ENCODE data around the gene PDE6H. TPM values are rescaled to one million over a fixed set of nuclear protein-coding genes. Genes with fewer than 3 reads are reported as not detected.

Gene PDE6H
- polyA plus RNA-seq, 4 donors, result not detected

DNA sequence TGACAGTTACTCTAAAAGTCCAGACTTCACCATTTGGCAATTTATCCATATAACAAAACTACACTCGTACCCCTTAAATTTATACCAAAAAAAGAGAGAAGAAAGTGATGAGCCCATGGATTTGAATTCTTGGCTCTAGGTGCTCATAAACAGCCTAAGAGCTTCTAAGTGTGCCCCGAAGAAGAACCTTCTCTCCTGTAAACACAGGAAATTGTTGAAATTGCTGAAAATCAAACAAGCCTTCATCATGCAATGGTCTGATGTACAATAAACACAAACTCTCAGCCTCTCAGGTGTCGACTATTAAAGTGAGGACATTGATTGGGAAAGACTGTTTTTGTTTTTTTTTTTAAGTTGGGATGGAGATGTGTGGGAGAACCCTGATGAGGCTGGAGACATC lies 21.8 kb downstream of the PDE6H start:
- DNase-seq (no peak), FAIRE-seq (no peak)
- H3K4me3 ChIP-seq (ENCODE audit: low read depth in 1 of 3, low read length in 3 of 3), result no peak overlapping the region
- no peak overlapping the region for H3K27ac ChIP-seq (ENCODE audit: low read depth in 1 of 3, low read length in 2 of 3)
- 48 to 57% (median 51%) methylated on average over 3 of the region's 3 CpGs for WGBS, 3 donors
- no peaks in the 10 kb centered on the region for H3K36me3 ChIP-seq (ENCODE audit: control insufficient read depth in 3 of 3, insufficient read depth in 2 of 3, low read depth in 1 of 3, low read length in 3 of 3)
- no peaks in the 10 kb centered on the region for H3K27me3 ChIP-seq (ENCODE audit: control insufficient read depth in 3 of 3, insufficient read depth in 3 of 3, low read length in 3 of 3)
- peaks cover 0 to 4% (median 3%) of the 10 kb centered on the region in 3 donors for H3K4me1 ChIP-seq (ENCODE audit: control insufficient read depth in 3 of 3, insufficient read depth in 2 of 3, low read depth in 1 of 3, low read length in 2 of 3)
- no peaks in the 10 kb centered on the region for H3K9me3 ChIP-seq (ENCODE audit: control insufficient read depth in 2 of 2, insufficient read depth in 1 of 2, low read depth in 1 of 2, low read length in 1 of 2)

DNA sequence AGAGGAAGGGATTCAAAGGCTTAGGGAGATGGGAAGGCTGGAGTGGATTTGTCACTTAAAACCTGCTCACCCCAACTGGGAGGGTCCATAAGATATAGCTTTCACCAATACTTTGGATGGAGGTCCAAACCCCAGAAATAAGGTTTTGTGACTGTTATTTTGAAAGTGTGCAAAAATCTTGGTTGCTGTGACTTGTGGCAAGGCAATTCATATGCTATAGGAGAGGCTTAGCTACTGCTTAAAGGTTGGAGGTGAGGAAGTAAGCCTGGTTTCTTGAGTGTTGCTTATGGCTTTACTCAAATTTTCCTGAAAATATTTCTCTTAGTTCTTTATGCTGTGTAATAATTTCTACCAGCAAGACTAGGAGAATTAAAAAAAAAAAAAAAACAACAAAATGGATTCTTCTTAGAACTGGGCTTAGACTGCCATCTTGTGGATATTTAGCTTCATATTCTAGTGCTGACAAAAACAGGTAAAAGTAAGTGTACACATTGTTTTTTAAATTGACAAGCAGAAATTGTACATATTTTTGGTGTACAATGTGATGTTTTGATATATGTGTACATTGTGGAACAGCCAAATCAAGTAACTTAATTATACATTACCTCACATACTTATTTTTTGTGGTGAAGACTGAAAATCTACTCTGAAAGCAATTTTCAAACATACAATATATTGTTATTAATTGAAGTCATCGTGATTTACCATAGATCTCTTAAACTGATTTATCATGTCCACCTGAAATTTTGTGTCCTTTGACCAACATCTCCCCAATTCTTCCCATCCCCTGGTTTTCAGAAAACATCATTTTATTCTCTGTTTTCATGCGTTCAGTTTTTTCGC lies 23.0 kb downstream of the PDE6H start:
- no peaks in the 10 kb centered on the region for H3K36me3 ChIP-seq (ENCODE audit: control insufficient read depth in 3 of 3, insufficient read depth in 2 of 3, low read depth in 1 of 3, low read length in 3 of 3)
- H3K27ac ChIP-seq (ENCODE audit: low read depth in 1 of 3, low read length in 2 of 3), result no peak overlapping the region
- no peaks in the 10 kb centered on the region for H3K9me3 ChIP-seq (ENCODE audit: control insufficient read depth in 2 of 2, insufficient read depth in 1 of 2, low read depth in 1 of 2, low read length in 1 of 2)
- H3K4me1 ChIP-seq (ENCODE audit: control insufficient read depth in 3 of 3, insufficient read depth in 2 of 3, low read depth in 1 of 3, low read length in 2 of 3), result peaks cover 0 to 5% (median 4%) of the 10 kb centered on the region in 3 donors
- H3K27me3 ChIP-seq (ENCODE audit: control insufficient read depth in 3 of 3, insufficient read depth in 3 of 3, low read length in 3 of 3), result no peaks in the 10 kb centered on the region
- no peak overlapping the region for H3K4me3 ChIP-seq (ENCODE audit: low read depth in 1 of 3, low read length in 3 of 3)
- peak; percentile 81 for FAIRE-seq
- DNase-seq, result peak; percentile 59 to 70
- 84 to 91% (median 88%) methylated on average over 3 of the region's 3 CpGs for WGBS, 3 donors

DNA sequence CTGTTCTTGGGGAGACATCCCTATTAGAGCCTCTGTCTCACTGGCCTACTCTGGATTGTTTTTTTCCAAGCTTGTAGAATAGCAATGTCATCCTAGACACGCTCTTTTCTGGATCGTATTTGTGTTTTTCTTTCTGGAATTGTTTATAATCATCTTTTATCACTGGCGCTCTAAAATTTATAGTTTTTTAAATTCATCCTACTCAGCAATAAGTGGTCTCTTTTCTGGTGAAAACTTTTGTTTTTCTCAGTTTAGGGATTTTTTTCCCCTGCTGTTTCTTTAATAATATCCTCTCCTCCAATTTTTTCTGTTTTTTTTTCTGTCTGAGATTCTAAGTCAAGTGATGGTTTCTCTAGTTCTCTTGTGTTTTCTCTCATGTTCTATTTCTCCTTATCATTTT lies 25.2 kb downstream of the PDE6H start:
- H3K27ac ChIP-seq (ENCODE audit: low read depth in 1 of 3, low read length in 2 of 3), result no peak overlapping the region
- H3K27me3 ChIP-seq (ENCODE audit: control insufficient read depth in 3 of 3, insufficient read depth in 3 of 3, low read length in 3 of 3), result peaks cover 0 to 4% (median 0%) of the 10 kb centered on the region in 3 donors
- no peak for DNase-seq
- FAIRE-seq, result no peak
- H3K36me3 ChIP-seq (ENCODE audit: control insufficient read depth in 3 of 3, insufficient read depth in 2 of 3, low read depth in 1 of 3, low read length in 3 of 3), result no peaks in the 10 kb centered on the region
- peaks cover 0 to 5% (median 4%) of the 10 kb centered on the region in 3 donors for H3K4me1 ChIP-seq (ENCODE audit: control insufficient read depth in 3 of 3, insufficient read depth in 2 of 3, low read depth in 1 of 3, low read length in 2 of 3)
- H3K9me3 ChIP-seq (ENCODE audit: control insufficient read depth in 2 of 2, insufficient read depth in 1 of 2, low read depth in 1 of 2, low read length in 1 of 2), result no peaks in the 10 kb centered on the region
- WGBS, 3 donors, result 66 to 85% (median 85%) methylated on average over 3 of the region's 3 CpGs
- no peak overlapping the region for H3K4me3 ChIP-seq (ENCODE audit: low read depth in 1 of 3, low read length in 3 of 3)

DNA sequence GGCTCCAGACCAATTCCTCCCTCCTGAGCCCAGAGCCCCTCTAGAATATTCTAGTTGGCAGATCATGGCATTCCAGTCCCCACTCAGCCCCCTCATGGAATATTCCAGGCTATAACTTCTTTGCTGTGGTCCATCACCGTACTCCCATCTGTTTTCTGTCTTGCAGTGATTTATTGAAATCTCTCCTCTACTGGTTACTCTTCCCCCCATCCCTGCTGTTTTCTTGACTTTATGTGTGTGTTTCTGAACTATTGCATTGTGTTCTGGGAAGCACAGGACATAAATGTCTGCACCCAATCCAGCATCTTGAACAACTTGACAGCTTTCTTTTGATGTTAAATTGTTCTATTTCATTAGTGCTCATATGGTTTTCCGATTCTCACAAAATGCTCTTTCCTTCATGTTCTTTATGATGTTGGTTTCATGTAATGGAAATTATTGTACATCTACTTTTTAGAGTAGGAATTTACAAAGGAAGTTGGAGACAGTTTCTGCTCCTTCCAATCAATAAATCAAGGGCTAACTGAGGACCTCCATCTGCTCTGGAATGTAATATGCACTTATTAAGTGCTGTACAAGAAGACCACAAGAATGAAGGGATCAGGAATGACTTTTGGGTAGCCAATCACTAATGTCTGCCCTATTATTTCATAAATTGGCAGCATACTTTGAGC lies 26.3 kb downstream of the PDE6H start:
- H3K4me1 ChIP-seq (ENCODE audit: control insufficient read depth in 3 of 3, insufficient read depth in 2 of 3, low read depth in 1 of 3, low read length in 2 of 3), result peaks cover 0 to 5% (median 4%) of the 10 kb centered on the region in 3 donors
- no peak overlapping the region for H3K4me3 ChIP-seq (ENCODE audit: low read depth in 1 of 3, low read length in 3 of 3)
- no peaks in the 10 kb centered on the region for H3K36me3 ChIP-seq (ENCODE audit: control insufficient read depth in 3 of 3, insufficient read depth in 2 of 3, low read depth in 1 of 3, low read length in 3 of 3)
- FAIRE-seq (no peak), DNase-seq (no peak)
- no peak overlapping the region for H3K27ac ChIP-seq (ENCODE audit: low read depth in 1 of 3, low read length in 2 of 3)
- no peaks in the 10 kb centered on the region for H3K9me3 ChIP-seq (ENCODE audit: control insufficient read depth in 2 of 2, insufficient read depth in 1 of 2, low read depth in 1 of 2, low read length in 1 of 2)
- H3K27me3 ChIP-seq (ENCODE audit: control insufficient read depth in 3 of 3, insufficient read depth in 3 of 3, low read length in 3 of 3), result peaks cover 0 to 4% (median 0%) of the 10 kb centered on the region in 3 donors
- 77 to 89% (median 85%) methylated on average over 2 of the region's 2 CpGs for WGBS, 3 donors

DNA sequence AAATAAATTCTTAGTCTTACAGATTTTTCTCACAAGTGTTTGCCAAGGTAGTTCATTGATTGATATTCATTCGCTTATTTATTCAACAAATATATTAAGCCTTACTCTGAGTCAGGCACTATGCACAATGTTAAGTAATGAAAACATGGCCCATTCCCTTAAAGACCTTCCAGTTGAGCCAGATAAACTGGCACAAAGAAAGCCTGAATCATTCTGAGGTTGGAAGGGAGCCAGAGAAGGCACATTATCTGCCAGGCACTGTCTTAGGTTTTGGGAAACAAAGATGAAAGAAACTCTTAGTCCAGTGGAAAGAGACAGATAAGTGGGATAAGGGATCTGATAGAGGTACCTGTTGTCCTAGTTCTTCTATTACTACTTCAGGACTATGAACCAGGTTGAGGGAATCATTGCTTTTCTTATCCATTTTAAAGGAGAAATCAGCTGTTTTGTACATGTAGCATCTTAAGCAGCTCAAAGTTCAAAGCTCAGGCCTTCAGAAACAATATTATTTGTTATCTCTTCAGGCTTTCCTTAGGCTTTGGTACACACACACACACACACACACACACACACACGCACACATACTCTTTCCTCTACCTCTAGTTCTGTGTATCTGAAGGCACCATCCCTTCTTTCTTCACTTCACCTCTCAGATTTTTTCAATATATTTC lies 27.0 kb downstream of the PDE6H start:
- Histone ChIP-seq H3K4me1 (ENCODE audit: control insufficient read depth in 3 of 3, insufficient read depth in 2 of 3, low read depth in 1 of 3, low read length in 2 of 3) (peaks cover 0 to 5% (median 0%) of the 10 kb centered on the region in 3 donors), H3K27me3 (ENCODE audit: control insufficient read depth in 3 of 3, insufficient read depth in 3 of 3, low read length in 3 of 3) (peaks cover 0 to 4% (median 0%) of the 10 kb centered on the region in 3 donors), H3K9me3 (ENCODE audit: control insufficient read depth in 2 of 2, insufficient read depth in 1 of 2, low read depth in 1 of 2, low read length in 1 of 2) (no peaks in the 10 kb centered on the region), H3K4me3 (ENCODE audit: low read depth in 1 of 3, low read length in 3 of 3) (no peak overlapping the region), H3K36me3 (ENCODE audit: control insufficient read depth in 3 of 3, insufficient read depth in 2 of 3, low read depth in 1 of 3, low read length in 3 of 3) (no peaks in the 10 kb centered on the region), H3K27ac (ENCODE audit: low read depth in 1 of 3, low read length in 2 of 3) (no peak overlapping the region)
- no peak for FAIRE-seq
- peak in 1 of 2 donors; percentile 61 for DNase-seq
- WGBS, 3 donors, result 55 to 86% (median 77%) methylated on average over 2 of the region's 2 CpGs

DNA sequence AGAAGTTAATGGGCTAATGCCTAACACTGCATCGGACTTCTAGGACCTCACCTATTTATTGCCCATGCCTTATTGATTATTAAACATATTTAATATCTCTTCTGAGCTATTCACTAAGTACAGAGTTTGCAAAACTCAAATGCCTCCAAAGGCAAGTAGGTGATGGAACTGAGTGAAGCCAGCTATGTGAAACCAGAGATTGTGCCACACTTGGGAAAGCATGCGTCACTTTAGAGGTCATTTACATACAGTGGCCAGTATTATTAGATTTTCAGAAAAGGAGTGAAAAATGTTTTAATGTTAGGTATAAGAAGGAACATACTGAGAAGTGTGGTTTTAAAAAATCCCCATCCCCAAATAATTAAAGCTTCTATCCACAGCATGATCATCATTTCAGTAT lies 27.7 kb downstream of the PDE6H start:
- Histone ChIP-seq H3K36me3 (ENCODE audit: control insufficient read depth in 3 of 3, insufficient read depth in 2 of 3, low read depth in 1 of 3, low read length in 3 of 3) (no peaks in the 10 kb centered on the region), H3K9me3 (ENCODE audit: control insufficient read depth in 2 of 2, insufficient read depth in 1 of 2, low read depth in 1 of 2, low read length in 1 of 2) (no peaks in the 10 kb centered on the region), H3K27ac (ENCODE audit: low read depth in 1 of 3, low read length in 2 of 3) (no peak overlapping the region), H3K27me3 (ENCODE audit: control insufficient read depth in 3 of 3, insufficient read depth in 3 of 3, low read length in 3 of 3) (peaks cover 0 to 4% (median 0%) of the 10 kb centered on the region in 3 donors), H3K4me3 (ENCODE audit: low read depth in 1 of 3, low read length in 3 of 3) (no peak overlapping the region), H3K4me1 (ENCODE audit: control insufficient read depth in 3 of 3, insufficient read depth in 2 of 3, low read depth in 1 of 3, low read length in 2 of 3) (peaks cover 0 to 5% (median 0%) of the 10 kb centered on the region in 3 donors)
- DNase-seq (no peak), FAIRE-seq (no peak)
- WGBS, 3 donors, result 72 to 88% (median 73%) methylated on average over 2 of the region's 2 CpGs

DNA sequence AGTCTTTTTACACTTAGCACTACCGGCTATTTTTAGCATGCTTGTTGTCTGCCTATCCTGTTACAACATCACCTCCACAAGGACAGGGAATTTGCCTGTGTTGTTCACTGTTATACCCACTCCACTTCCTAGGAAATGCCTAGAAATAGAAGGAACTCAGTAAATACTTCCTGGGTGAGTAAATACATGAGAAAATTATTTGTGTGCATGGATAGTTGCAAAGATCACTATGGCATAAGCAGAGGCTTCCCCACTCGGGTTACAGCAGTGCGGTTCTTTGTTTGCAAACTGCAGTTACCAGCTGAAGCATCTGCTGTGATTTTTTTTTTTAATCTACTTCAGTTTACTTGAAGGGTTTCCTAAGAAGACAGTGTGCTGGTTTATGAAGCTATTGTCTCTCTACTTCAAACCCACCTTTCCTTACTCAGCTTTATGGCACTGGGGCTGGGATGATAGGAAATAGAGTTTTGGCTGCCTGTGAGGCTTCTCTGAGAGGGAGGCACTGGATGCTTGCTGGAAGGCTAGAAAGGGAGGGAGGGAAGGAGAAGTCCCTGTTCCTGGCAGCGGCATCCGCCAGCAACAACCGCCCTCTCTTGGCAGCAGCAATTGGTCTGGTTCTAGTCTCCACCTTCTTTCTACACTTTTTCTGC lies 29.0 kb downstream of the PDE6H start:
- no peaks in the 10 kb centered on the region for H3K36me3 ChIP-seq (ENCODE audit: control insufficient read depth in 3 of 3, insufficient read depth in 2 of 3, low read depth in 1 of 3, low read length in 3 of 3)
- no peaks in the 10 kb centered on the region for H3K9me3 ChIP-seq (ENCODE audit: control insufficient read depth in 2 of 2, insufficient read depth in 1 of 2, low read depth in 1 of 2, low read length in 1 of 2)
- H3K4me3 ChIP-seq (ENCODE audit: low read depth in 1 of 3, low read length in 3 of 3), result no peak overlapping the region
- FAIRE-seq (no peak), DNase-seq (no peak)
- peaks cover 0 to 5% (median 0%) of the 10 kb centered on the region in 3 donors for H3K4me1 ChIP-seq (ENCODE audit: control insufficient read depth in 3 of 3, insufficient read depth in 2 of 3, low read depth in 1 of 3, low read length in 2 of 3)
- 31 to 43% (median 38%) methylated on average over 6 of the region's 6 CpGs for WGBS, 3 donors
- H3K27me3 ChIP-seq (ENCODE audit: control insufficient read depth in 3 of 3, insufficient read depth in 3 of 3, low read length in 3 of 3), result peaks cover 0 to 4% (median 3%) of the 10 kb centered on the region in 3 donors
- no peak overlapping the region for H3K27ac ChIP-seq (ENCODE audit: low read depth in 1 of 3, low read length in 2 of 3)

DNA sequence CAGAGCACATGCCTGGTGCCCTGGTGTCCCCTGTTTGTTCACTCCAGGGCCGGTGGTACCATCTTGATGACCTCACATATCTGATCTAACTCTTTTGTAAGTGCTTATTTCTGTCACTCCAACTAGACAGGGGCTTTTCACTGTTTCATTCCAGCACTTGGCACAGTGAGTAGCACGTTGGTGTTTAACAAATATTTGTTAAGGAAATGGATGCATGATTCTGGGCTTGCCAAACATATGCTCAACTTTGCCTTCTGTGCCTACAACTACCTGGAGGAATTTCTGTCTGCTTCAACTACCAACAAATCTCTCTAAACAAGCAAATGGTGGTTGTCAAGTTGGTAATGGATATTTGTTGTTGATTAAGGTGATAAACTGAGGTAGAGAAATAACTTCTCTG lies 31.6 kb downstream of the PDE6H start:
- 36 to 65% (median 51%) methylated on average over 2 of the region's 2 CpGs for WGBS, 3 donors
- H3K27ac ChIP-seq (ENCODE audit: low read depth in 1 of 3, low read length in 2 of 3), result no peak overlapping the region
- H3K36me3 ChIP-seq (ENCODE audit: control insufficient read depth in 3 of 3, insufficient read depth in 2 of 3, low read depth in 1 of 3, low read length in 3 of 3), result no peaks in the 10 kb centered on the region
- H3K4me1 ChIP-seq (ENCODE audit: control insufficient read depth in 3 of 3, insufficient read depth in 2 of 3, low read depth in 1 of 3, low read length in 2 of 3), result peaks cover 0 to 3% (median 0%) of the 10 kb centered on the region in 3 donors
- H3K27me3 ChIP-seq (ENCODE audit: control insufficient read depth in 3 of 3, insufficient read depth in 3 of 3, low read length in 3 of 3), result peaks cover 0 to 4% (median 4%) of the 10 kb centered on the region in 3 donors
- DNase-seq (no peak), FAIRE-seq (no peak)
- no peaks in the 10 kb centered on the region for H3K9me3 ChIP-seq (ENCODE audit: control insufficient read depth in 2 of 2, insufficient read depth in 1 of 2, low read depth in 1 of 2, low read length in 1 of 2)
- no peak overlapping the region for H3K4me3 ChIP-seq (ENCODE audit: low read depth in 1 of 3, low read length in 3 of 3)

All from small intestine (tissue), 7 donors.